K562 (cell line): ENCODE results near the gene ARHGAP22. TPM values are rescaled to one million over a fixed set of nuclear protein-coding genes. Genes with fewer than 3 reads are reported as not detected.

Experiments used
- ATAC-seq: fragments of 200-7000 bp; cut with Tn5 transposase; 3 replicates; pipeline ENCODE4 v1.9.1; 2020; ENCODE audit warnings: moderate library complexity
- BruUV-seq: library from RNA; stranded (reverse); fragments of 400-500 nt; replicated peaks from 2 replicates; lab custom pipeline; 2021; lab: Mats Ljungman, UMichigan
- CTCF ChIA-PET: fragments of 300-600 bp; formaldehyde crosslinking; extraction: SDS; loops from one replicate; lab custom pipeline; 2021; ENCODE audit warnings: low intra/inter-chr PET ratio; lab: Yijun Ruan, JAX
- POLR2A ChIA-PET: fragments of 300-600, 350-650 bp; sonication (Branson Sonifier 250); formaldehyde crosslinking; extraction: SDS; loops from one replicate; lab custom pipeline; 2021; ENCODE audit warnings: antibody characterized with exemption, inconsistent platforms; lab: Yijun Ruan, JAX
- DNase-seq, 4 experiments: peaks; one replicate each; pipeline versions ENCODE4 v3.0.0 to v3.0.0-alpha.2; 2011 to 2018; ENCODE audit warnings: low spot score in 3 of 4, mixed read lengths in 3 of 4; ENCODE audit errors: extremely low read depth in 1 of 4
- FAIRE-seq: peaks from 2 replicates; lab custom pipeline; 2011; peaks lifted over from hg19 to GRCh38; lab: Jason Lieb, UNC
- H2AFZ ChIP-seq: 2 replicates; pipeline ENCODE4 v1.6.0; 2011; ENCODE audit warnings: low read depth, low read length, control low read depth, inconsistent platforms
- H3K27ac ChIP-seq: fragments of 200-600 bp; 3 replicates; pipeline ENCODE4 v1.8.0; 2011; ENCODE audit warnings: low read depth, mild to moderate bottlenecking, control low read depth, inconsistent platforms, low read length, moderate library complexity, mixed read lengths; ENCODE audit errors: extremely low read depth
- H3K27me3 ChIP-seq, 2 experiments: fragments of 300-600 bp in 1 of 2; 2 replicates in 1 of 2; 3 replicates in 1 of 2; pipeline versions ENCODE4 v1.6.0 to v1.8.0; 2011; ENCODE audit warnings: inconsistent platforms in 2 of 2, low read length in 2 of 2, mild to moderate bottlenecking in 1 of 2, mixed read lengths in 1 of 2, moderate library complexity in 1 of 2; ENCODE audit not compliant: control insufficient read depth in 2 of 2, insufficient read depth in 2 of 2
- H3K36me3 ChIP-seq: fragments of 300-600 bp; 3 replicates; pipeline ENCODE4 v1.8.0; 2011; ENCODE audit warnings: mild to moderate bottlenecking, low read length, inconsistent platforms; ENCODE audit not compliant: control insufficient read depth, insufficient read depth
- H3K4me1 ChIP-seq, 2 experiments: fragments of 200-600 bp in 1 of 2; replicated peaks in 1 of 2; 2 replicates in 1 of 2; 3 replicates in 1 of 2; pipeline versions ENCODE4 v1.5.1 to v1.8.0; 2011; ENCODE audit warnings: inconsistent platforms in 2 of 2, low read length in 2 of 2, mild to moderate bottlenecking in 1 of 2, mixed read lengths in 1 of 2, moderate library complexity in 1 of 2; ENCODE audit not compliant: control insufficient read depth in 2 of 2, insufficient read depth in 2 of 2
- H3K4me2 ChIP-seq: 2 replicates; pipeline ENCODE4 v1.6.1; 2011; ENCODE audit warnings: low read length, control low read depth, inconsistent platforms, mixed read lengths; ENCODE audit not compliant: insufficient read depth
- H3K4me3 ChIP-seq: fragments of 200-600 bp; sonication (generic), shearing (Covaris generic); 2 replicates; pipeline ENCODE4 v1.5.1; 2016; ENCODE audit warnings: control low read depth, inconsistent platforms
- H3K79me2 ChIP-seq: fragments of 200-600 bp; 3 replicates; pipeline ENCODE4 v1.8.0; 2011; ENCODE audit warnings: low read length, inconsistent platforms; ENCODE audit not compliant: control insufficient read depth, insufficient read depth
- H3K9ac ChIP-seq, 2 experiments: 2 replicates each; pipeline versions ENCODE4 v1.6.0 to v1.6.1; 2011; ENCODE audit warnings: low read depth in 2 of 2, low read length in 2 of 2, control low read depth in 1 of 2, inconsistent platforms in 1 of 2, mild to moderate bottlenecking in 1 of 2, mixed read lengths in 1 of 2; ENCODE audit not compliant: insufficient read depth in 1 of 2
- H3K9me1 ChIP-seq: one replicate; pipeline ENCODE4 v1.6.0; 2011; ENCODE audit warnings: inconsistent platforms, mild to moderate bottlenecking, low read length, moderate library complexity; ENCODE audit not compliant: control insufficient read depth, insufficient read depth
- H3K9me3 ChIP-seq: replicated peaks from 2 replicates; pipeline ENCODE4 v1.5.1; 2011; ENCODE audit warnings: low read depth, low read length, inconsistent platforms; ENCODE audit not compliant: control insufficient read depth, insufficient read depth
- H4K20me1 ChIP-seq: replicated peaks from 2 replicates; pipeline ENCODE4 v1.6.1; 2011; ENCODE audit warnings: low read length, inconsistent platforms, mixed read lengths; ENCODE audit not compliant: control insufficient read depth, insufficient read depth
- FIP1L1 ChIP-seq: fragments of 200-400 bp; formaldehyde crosslinking; IDR thresholded peaks from 2 replicates; pipeline ENCODE4 v1.6.1; 2018; ENCODE audit warnings: mild to moderate bottlenecking, low read depth, low read length; ENCODE audit not compliant: poor library complexity, severe bottlenecking
- JUND ChIP-seq, 2 experiments: IDR thresholded peaks; 2 replicates in 1 of 2; 3 replicates in 1 of 2; pipeline ENCODE4 v1.6.1; 2011; ENCODE audit warnings: borderline replicate concordance in 2 of 2, low read depth in 2 of 2, low read length in 2 of 2, improper control_type of control experiment in 1 of 2, missing biosample characterization in 1 of 2, missing genetic modification characterization in 1 of 2, missing genetic modification reagents in 1 of 2
- KHSRP ChIP-seq: fragments of 450-650 bp; IDR thresholded peaks from 2 replicates; pipeline ENCODE4 v1.6.1; 2017
- L3MBTL2 ChIP-seq: fragments of 450-650 bp; IDR thresholded peaks from 2 replicates; pipeline ENCODE4 v1.6.1; 2016; ENCODE audit warnings: mild to moderate bottlenecking, moderate library complexity
- MAFF ChIP-seq: IDR thresholded peaks from 2 replicates; pipeline ENCODE4 v1.6.1; 2012; ENCODE audit warnings: low read length, improper control_type of control experiment
- MAFG ChIP-seq: fragments of 450-650 bp; conservative IDR thresholded peaks from 2 replicates; pipeline ENCODE4 v1.6.1; 2016; ENCODE audit warnings: missing genetic modification characterization, missing compliant biosample characterization
- MBD1 ChIP-seq: fragments of 250-450 bp; sonication (Bioruptor Pico); IDR thresholded peaks from 2 replicates; pipeline ENCODE4 v1.8.0; 2022; ENCODE audit warnings: inconsistent platforms
- MECOM ChIP-seq: fragments of 250-450 bp; sonication (Bioruptor Pico); IDR thresholded peaks from 2 replicates; pipeline ENCODE4 v1.8.0; 2022; ENCODE audit warnings: inconsistent platforms
- MEF2A ChIP-seq: IDR thresholded peaks from 2 replicates; pipeline ENCODE4 v1.6.1; 2011; ENCODE audit warnings: low read depth, mild to moderate bottlenecking, low read length, moderate library complexity; ENCODE audit not compliant: control insufficient read depth
- SPI1 ChIP-seq: IDR thresholded peaks from 2 replicates; pipeline ENCODE4 v1.6.1; 2011; ENCODE audit warnings: low read depth, low read length, control low read depth, borderline replicate concordance
- SRF ChIP-seq, 2 experiments: fragments of 250-450, 450-650 bp in 1 of 2; sonication (Bioruptor Pico) in 1 of 2; sonication (generic) in 1 of 2; formaldehyde crosslinking; IDR thresholded peaks; 2 replicates each; pipeline versions ENCODE4 v1.5.0 to v1.5.1; 2020 to 2022; ENCODE audit warnings: mild to moderate bottlenecking in 1 of 2, missing genetic modification reagents in 1 of 2
- WHSC1 ChIP-seq: IDR thresholded peaks from one replicate; pipeline ENCODE4 v1.6.1; 2012; ENCODE audit warnings: low read length, control low read depth, inconsistent platforms
- WGBS: fragments of 100-300 bp; shearing (Covaris generic); methylation state at CpG from one replicate; pipeline ENCODE4 v1.1.6; 2016; ENCODE audit warnings: low coverage, mixed read lengths; ENCODE audit not compliant: insufficient coverage; ENCODE audit errors: missing lambda C conversion rate; 5-methylcytosine and 5-hydroxymethylcytosine counted together
- in situ Hi-C: fragments of 300-500 bp; cut with MboI; formaldehyde crosslinking; loops from 4 replicates; pipeline ENCODE4 v1.15.0; 2018; ENCODE audit warnings: inconsistent platforms, mixed read lengths
- intact Hi-C: fragments of 100-400 bp; cut with micrococcal nuclease; formaldehyde crosslinking; loops from 2 replicates; pipeline ENCODE4 v1.14.2; 2022
- polyA plus RNA-seq, 8 experiments: library from polyadenylated mRNA; depleted of rRNA in 4 of 8; stranded (reverse) in 5 of 8; unstranded in 3 of 8; fragments of >200 nt; fragmentation: Nextera tagmentation in 2 of 8; fragmentation: Illumina TruSeq in 1 of 8; extraction: Ambion mirVana in 2 of 8; extraction: Trizol in 1 of 8; gene quantifications; 2 replicates each; pipeline versions ENCODE4 v1.2.1 to v1.2.3, GENCODE V29; 2011 to 2014; ENCODE audit warnings: inconsistent platforms in 1 of 8, missing spikeins in 1 of 8
- total RNA-seq, 7 experiments: library from RNA; depleted of rRNA in 6 of 7; stranded (reverse); fragments of >200 nt in 6 of 7; fragmentation: Illumina TruSeq in 2 of 7; extraction: Trizol in 2 of 7; gene quantifications; 2 replicates each; pipeline versions ENCODE4 v1.2.1 to v1.2.3, GENCODE V29; 2011 to 2021; ENCODE audit warnings: low replicate concordance in 1 of 7

ARHGAP22 gene
- total and polyA plus RNA-seq, 9 of the 15 experiments (the other 6 are each of a cell fraction or from before 2014, with no cell fraction given), result 1.3 to 28.1 (median 12.7) TPM

- H3K27me3 ChIP-seq, result no peaks in the 10 kb centered on the region
- H3K4me3 ChIP-seq, result no peak overlapping the region
- BruUV-seq, result no TSS peak
- no peak overlapping the region for H2AFZ ChIP-seq
- peaks cover 80% of the 10 kb centered on the region for H3K79me2 ChIP-seq
- WGBS, result 87% methylated on average over 6 of the region's 6 CpGs
- DNase-seq (no peak), ATAC-seq (no peak)
- no peak overlapping the region for H3K4me2 ChIP-seq
- H4K20me1 ChIP-seq, result no peaks in the 10 kb centered on the region
- H3K27ac ChIP-seq, result no peak overlapping the region
- H3K36me3 ChIP-seq, result peaks cover 10% of the 10 kb centered on the region; the same call in 2 of the 3 replicates
- in situ Hi-C loops, result no loop called here
- peaks cover 33 to 43% of the 10 kb centered on the region in 2 experiments; a peak in 4 of 5 replicates for H3K4me1 ChIP-seq
- TF ChIP-seq MBD1 (CRISPR knock-in tag) (no peak), L3MBTL2 (no peak), MAFF (no peak), MEF2A (no peak), SRF (CRISPR knock-in tag; IDR thresholded peaks at IDR 0.05) (no peak), SPI1 (no peak), JUND (IDR thresholded peaks at IDR 0.05; ENCODE audit: borderline replicate concordance, low read depth, low read length) (no peak), JUND (tag; IDR thresholded peaks at IDR 0.05; ENCODE audit: borderline replicate concordance, low read depth, low read length) (no peak), FIP1L1 (no peak), WHSC1 (no peak), MAFG (tag) (no peak), MECOM (CRISPR knock-in tag) (no peak), KHSRP (no peak)
- TF ChIP-seq, all 486 proteins: peak for 0
- no peaks in the 10 kb centered on the region for H3K9me1 ChIP-seq
- intact Hi-C loops, result no loop called here
- H3K9ac ChIP-seq, result peak overlapping the region in 1 of 2 experiments; percentile 29; a peak in 1 of 4 replicates
- H3K9me3 ChIP-seq, result no peaks in the 10 kb centered on the region
- no peak for FAIRE-seq
- ChIA-PET POLR2A (interaction anchor here (0.9 to 1.1 kb wide), 2 partner anchors 10 to 21 kb away, joined by 3 to 4 read pairs; no protein-coding TSS in a partner anchor), CTCF (no interaction called here)
Observed at GRCh38 chr10:48490946-48491345, 113.9 kb downstream of the ARHGAP22 start.
